Measurements from ENCODE around the gene TMEM198. TPM values are rescaled to one million over a fixed set of nuclear protein-coding genes. Genes with fewer than 3 reads are reported as not detected.

TMEM198 gene
- total and polyA plus RNA-seq, 2 of the 4 experiments (the other 2 are of a cell fraction): 0.18 to 2.2 TPM

GRCh38 chr2:219509780-219510511 lies 33.9 kb upstream of the TMEM198 start:
- Histone ChIP-seq H2AFZ (replicated peaks; ENCODE audit: low read length, poor library complexity) (peak overlapping the region; percentile 75), H3K18ac (ENCODE audit: low read depth, low read length) (no peak overlapping the region), H2AK5ac (ENCODE audit: low read depth, low read length) (no peak overlapping the region), H4K20me1 (ENCODE audit: insufficient read depth, low read length) (no peaks in the 10 kb centered on the region), H3K9me3 (ENCODE audit: control insufficient read depth, insufficient read depth, low read length) (no peaks in the 10 kb centered on the region), H2BK20ac (ENCODE audit: low read depth, low read length) (no peak overlapping the region), H3K36me3 (ENCODE audit: control insufficient read depth, insufficient read depth, low read length) (peaks cover 22% of the 10 kb centered on the region), H2BK120ac (ENCODE audit: low read depth, low read length) (no peak overlapping the region), H3K27ac (ENCODE audit: insufficient read depth, low read length) (no peak overlapping the region), H3K9me1 (ENCODE audit: insufficient read depth, low read length) (no peaks in the 10 kb centered on the region), H2AK9ac (replicated peaks; ENCODE audit: low read depth, low read length, poor library complexity) (peak overlapping the region; percentile 85), H3K27me3 (ENCODE audit: control insufficient read depth, insufficient read depth, low read length) (peaks cover 46% of the 10 kb centered on the region), H3K4me1 (ENCODE audit: control insufficient read depth, insufficient read depth, low read length) (peaks cover 8% of the 10 kb centered on the region; the same call in 1 of the 2 replicates), H3K14ac (replicated peaks; ENCODE audit: low read depth, low read length) (no peak overlapping the region), H3K4ac (ENCODE audit: low read depth, low read length) (no peak overlapping the region), H3K79me1 (ENCODE audit: low read depth in 1 of 2, low read length in 2 of 2) (no peaks in the 10 kb centered on the region), H3K56ac (ENCODE audit: extremely low read depth, insufficient read depth, low read length) (no peak overlapping the region), H3K4me3 (ENCODE audit: insufficient read depth, low read depth, low read length) (peak overlapping the region; percentile 26), H4K91ac (ENCODE audit: insufficient read depth, low read depth, low read length) (no peak overlapping the region), H3K4me2 (ENCODE audit: low read depth, low read length) (peak overlapping the region; percentile 75), H4K8ac (ENCODE audit: low read depth in 2 of 2, low read length in 2 of 2) (no peak overlapping the region; a peak in 1 of 4 replicates), H2BK5ac (ENCODE audit: low read depth, low read length, poor library complexity, severe bottlenecking) (no peak overlapping the region), H3K23ac (ENCODE audit: low read depth, low read length) (no peak overlapping the region), H4K5ac (ENCODE audit: low read depth, low read length) (no peak overlapping the region), H3K9ac (ENCODE audit: low read depth, low read length) (peak overlapping the region; percentile 25; the same call in 1 of the 2 replicates), H2BK15ac (ENCODE audit: low read depth, low read length) (no peak overlapping the region)
- no TSS peak for BruUV-seq (replicated peaks)
- CTCF ChIA-PET: interaction anchor here (0.7 to 2.0 kb wide), 11 partner anchors 9 to 107 kb away, joined by 3 to 28 read pairs (median 5); partner anchors contain the start of gene GMPPA
- dilution Hi-C loops (cut with HindIII; ENCODE audit: low sequenced_read_pairs, unreplicated experiment): no loop called here
- POLR2A ChIA-PET (ENCODE audit: unreplicated experiment): interaction anchor here (0.8 kb wide), 1 partner anchor 11 kb away, joined by 4 read pairs; the partner anchor contains the start of gene GMPPA
- in situ Hi-C loops (cut with MboI; ENCODE audit: low sequenced_read_pairs): no loop called here
- WGBS, 2 experiments (ENCODE audit: extremely low coverage in 2 of 2, insufficient read length in 1 of 2): 10% methylated on average over 6 of the region's 26 CpGs; no CpG with 5 or more reads in 1 of the 2 experiments
- DNase-seq: peak; percentile 45
- peak; percentile 85 for ATAC-seq (ENCODE audit: low read depth)
- intact Hi-C loops (cut with micrococcal nuclease): loop anchor here (1.0 kb wide), 1 partner anchor 20 kb away; no protein-coding TSS in a partner anchor
- TF ChIP-seq, protein P1, sequence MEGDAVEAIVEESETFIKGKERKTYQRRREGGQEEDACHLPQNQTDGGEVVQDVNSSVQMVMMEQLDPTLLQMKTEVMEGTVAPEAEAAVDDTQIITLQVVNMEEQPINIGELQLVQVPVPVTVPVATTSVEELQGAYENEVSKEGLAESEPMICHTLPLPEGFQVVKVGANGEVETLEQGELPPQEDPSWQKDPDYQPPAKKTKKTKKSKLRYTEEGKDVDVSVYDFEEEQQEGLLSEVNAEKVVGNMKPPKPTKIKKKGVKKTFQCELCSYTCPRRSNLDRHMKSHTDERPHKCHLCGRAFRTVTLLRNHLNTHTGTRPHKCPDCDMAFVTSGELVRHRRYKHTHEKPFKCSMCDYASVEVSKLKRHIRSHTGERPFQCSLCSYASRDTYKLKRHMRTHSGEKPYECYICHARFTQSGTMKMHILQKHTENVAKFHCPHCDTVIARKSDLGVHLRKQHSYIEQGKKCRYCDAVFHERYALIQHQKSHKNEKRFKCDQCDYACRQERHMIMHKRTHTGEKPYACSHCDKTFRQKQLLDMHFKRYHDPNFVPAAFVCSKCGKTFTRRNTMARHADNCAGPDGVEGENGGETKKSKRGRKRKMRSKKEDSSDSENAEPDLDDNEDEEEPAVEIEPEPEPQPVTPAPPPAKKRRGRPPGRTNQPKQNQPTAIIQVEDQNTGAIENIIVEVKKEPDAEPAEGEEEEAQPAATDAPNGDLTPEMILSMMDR (conservative IDR thresholded peaks at IDR 0.05; ENCODE audit: low read depth, low read length): peak; percentile 67
- TF ChIP-seq, protein P2, sequence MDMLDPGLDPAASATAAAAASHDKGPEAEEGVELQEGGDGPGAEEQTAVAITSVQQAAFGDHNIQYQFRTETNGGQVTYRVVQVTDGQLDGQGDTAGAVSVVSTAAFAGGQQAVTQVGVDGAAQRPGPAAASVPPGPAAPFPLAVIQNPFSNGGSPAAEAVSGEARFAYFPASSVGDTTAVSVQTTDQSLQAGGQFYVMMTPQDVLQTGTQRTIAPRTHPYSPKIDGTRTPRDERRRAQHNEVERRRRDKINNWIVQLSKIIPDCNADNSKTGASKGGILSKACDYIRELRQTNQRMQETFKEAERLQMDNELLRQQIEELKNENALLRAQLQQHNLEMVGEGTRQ (IDR thresholded peaks at IDR 0.05; ENCODE audit: low read depth, low read length): no peak
- TF ChIP-seq MAZ (IDR thresholded peaks at IDR 0.05; ENCODE audit: borderline replicate concordance, low read depth, low read length): peak; percentile 70; the same call in 1 of the 2 replicates
- TF ChIP-seq, protein P3, sequence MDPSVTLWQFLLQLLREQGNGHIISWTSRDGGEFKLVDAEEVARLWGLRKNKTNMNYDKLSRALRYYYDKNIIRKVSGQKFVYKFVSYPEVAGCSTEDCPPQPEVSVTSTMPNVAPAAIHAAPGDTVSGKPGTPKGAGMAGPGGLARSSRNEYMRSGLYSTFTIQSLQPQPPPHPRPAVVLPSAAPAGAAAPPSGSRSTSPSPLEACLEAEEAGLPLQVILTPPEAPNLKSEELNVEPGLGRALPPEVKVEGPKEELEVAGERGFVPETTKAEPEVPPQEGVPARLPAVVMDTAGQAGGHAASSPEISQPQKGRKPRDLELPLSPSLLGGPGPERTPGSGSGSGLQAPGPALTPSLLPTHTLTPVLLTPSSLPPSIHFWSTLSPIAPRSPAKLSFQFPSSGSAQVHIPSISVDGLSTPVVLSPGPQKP (IDR thresholded peaks at IDR 0.05; ENCODE audit: borderline replicate concordance, low read depth, low read length): no peak
- TF ChIP-seq BHLHE40 (IDR thresholded peaks at IDR 0.05; ENCODE audit: low read depth, low read length): no peak
- TF ChIP-seq SMC3 (IDR thresholded peaks at IDR 0.05; ENCODE audit: low read depth, low read length): peak; percentile 30
- no peak for TF ChIP-seq CHD1 (IDR thresholded peaks at IDR 0.05; ENCODE audit: low read depth, low read length)
- no peak for TF ChIP-seq MAFK (IDR thresholded peaks at IDR 0.05; ENCODE audit: low read depth, low read length)
- TF ChIP-seq CEBPB (IDR thresholded peaks at IDR 0.05; ENCODE audit: low read depth, low read length): no peak
- no peak for TF ChIP-seq MXI1 (IDR thresholded peaks at IDR 0.05; ENCODE audit: borderline replicate concordance, low read depth, low read length)
- no peak for TF ChIP-seq RFX5 (IDR thresholded peaks at IDR 0.05; ENCODE audit: low read depth, low read length)
- no peak for TF ChIP-seq FOS (IDR thresholded peaks at IDR 0.05; ENCODE audit: low read depth, low read length)
- TF ChIP-seq NFE2L2 (IDR thresholded peaks at IDR 0.05; ENCODE audit: low read depth, low read length): no peak
- no peak for TF ChIP-seq RCOR1 (IDR thresholded peaks at IDR 0.05; ENCODE audit: insufficient replicate concordance, low read length)

Data from IMR-90 (cell line).